GM23338 (cell line): ENCODE measurements around the gene AP5S1. TPM values are rescaled to one million over a fixed set of nuclear protein-coding genes. Genes with fewer than 3 reads are reported as not detected.

ENCODE experiments used
- ATAC-seq: fragments of 200-7000 bp; cut with Tn5 transposase; 3 replicates; pipeline ENCODE4 v1.9.1; 2020
- DNase-seq: peaks from one replicate; pipeline ENCODE4 v3.0.0-alpha.2; 2015; ENCODE audit warnings: low spot score
- H2AFZ ChIP-seq: fragments of 200-600 bp; sonication (generic); 2 replicates; pipeline ENCODE4 v1.8.0; 2016; ENCODE audit warnings: antibody characterized with exemption, mild to moderate bottlenecking, moderate library complexity
- H3F3A ChIP-seq: fragments of 200-600 bp; sonication (generic); replicated peaks from 2 replicates; pipeline ENCODE4 v1.8.0; 2017; ENCODE audit warnings: antibody characterized with exemption, mixed run types, low read depth
- H3K27ac ChIP-seq: fragments of 200-600 bp; sonication (generic); 2 replicates; pipeline ENCODE4 v1.6.1; 2016; ENCODE audit warnings: low read depth
- H3K27me3 ChIP-seq: fragments of 200-600 bp; sonication (generic); 2 replicates; pipeline ENCODE4 v1.8.0; 2016; ENCODE audit warnings: mild to moderate bottlenecking, mixed run types, moderate library complexity; ENCODE audit not compliant: insufficient read depth
- H3K36me3 ChIP-seq: fragments of 200-600 bp; sonication (generic); 2 replicates; pipeline ENCODE4 v1.8.0; 2016; ENCODE audit warnings: mild to moderate bottlenecking; ENCODE audit not compliant: insufficient read depth
- H3K4me1 ChIP-seq: fragments of 200-600 bp; sonication (generic); 2 replicates; pipeline ENCODE4 v1.8.0; 2016; ENCODE audit warnings: mild to moderate bottlenecking, moderate library complexity; ENCODE audit not compliant: insufficient read depth
- H3K4me2 ChIP-seq: fragments of 200-600 bp; sonication (generic); 2 replicates; pipeline ENCODE4 v1.7.1; 2017; ENCODE audit warnings: mixed run types
- H3K4me3 ChIP-seq: fragments of 200-600 bp; sonication (generic); 2 replicates; pipeline ENCODE4 v1.6.1; 2016; ENCODE audit warnings: mixed run types
- H3K79me2 ChIP-seq: fragments of 200-600 bp; sonication (generic); replicated peaks from 2 replicates; pipeline ENCODE4 v1.8.0; 2017; ENCODE audit warnings: mild to moderate bottlenecking; ENCODE audit not compliant: insufficient read depth
- H3K9me2 ChIP-seq: fragments of 200-600 bp; sonication (generic); 2 replicates; pipeline ENCODE4 v1.8.0; 2017; ENCODE audit not compliant: insufficient read depth
- H4K20me1 ChIP-seq: fragments of 200-600 bp; sonication (generic); replicated peaks from 2 replicates; pipeline ENCODE4 v1.8.0; 2017; ENCODE audit warnings: mild to moderate bottlenecking; ENCODE audit not compliant: insufficient read depth
- H3K27ac Mint-ChIP-seq: 2 replicates; pipeline ENCODE4 v1.8.0; 2020; ENCODE audit warnings: inconsistent platforms, mild to moderate bottlenecking, moderate library complexity, mixed read lengths
- H3K27me3 Mint-ChIP-seq: 3 replicates; pipeline ENCODE4 v1.8.0; 2022; ENCODE audit warnings: low read depth, mild to moderate bottlenecking, moderate library complexity, mixed read lengths, inconsistent platforms; ENCODE audit not compliant: insufficient read depth, poor library complexity
- H3K36me3 Mint-ChIP-seq: 3 replicates; pipeline ENCODE4 v1.8.0; 2021; ENCODE audit warnings: low read depth, mild to moderate bottlenecking, inconsistent platforms, moderate library complexity, mixed read lengths
- H3K4me1 Mint-ChIP-seq: 3 replicates; pipeline ENCODE4 v1.8.0; 2020; ENCODE audit warnings: mild to moderate bottlenecking, inconsistent platforms, mixed read lengths
- H3K4me3 Mint-ChIP-seq: 3 replicates; pipeline ENCODE4 v1.8.0; 2021; ENCODE audit warnings: moderate library complexity, mild to moderate bottlenecking, inconsistent platforms, mixed read lengths
- H3K9me3 Mint-ChIP-seq: 3 replicates; pipeline ENCODE4 v1.8.0; 2020; ENCODE audit warnings: moderate library complexity, mild to moderate bottlenecking, inconsistent platforms, mixed read lengths
- CREB1 ChIP-seq: fragments of 250-450 bp; sonication (Bioruptor Pico); IDR thresholded peaks from 2 replicates; pipeline ENCODE4 v1.5.0; 2020; ENCODE audit warnings: low read depth, mild to moderate bottlenecking, moderate library complexity
- EZH2 ChIP-seq: fragments of 200-600 bp; sonication (generic); IDR thresholded peaks from one replicate; pipeline ENCODE4 v1.8.0; 2017; ENCODE audit warnings: antibody characterized with exemption, mild to moderate bottlenecking, low read depth; ENCODE audit not compliant: unreplicated experiment
- EZH2phosphoT487 ChIP-seq: fragments of 200-600 bp; sonication (generic); IDR thresholded peaks from one replicate; pipeline ENCODE4 v1.8.1; 2018; ENCODE audit warnings: antibody characterized with exemption; ENCODE audit not compliant: unreplicated experiment
- NANOG ChIP-seq: IDR thresholded peaks from 2 replicates; pipeline ENCODE4 v1.6.1; 2016; ENCODE audit warnings: antibody characterized with exemption, borderline replicate concordance
- REST ChIP-seq: IDR thresholded peaks from one replicate; pipeline ENCODE4 v1.6.1; 2018; ENCODE audit warnings: antibody characterized with exemption; ENCODE audit not compliant: unreplicated experiment
- STAT1 ChIP-seq: IDR thresholded peaks from one replicate; pipeline ENCODE4 v1.6.1; 2016; ENCODE audit warnings: antibody characterized with exemption; ENCODE audit not compliant: unreplicated experiment
- ZNF331 ChIP-seq: fragments of 250-450 bp; sonication (Bioruptor Pico); IDR thresholded peaks from 2 replicates; pipeline ENCODE4 v1.5.0; 2020; ENCODE audit warnings: low read depth, mild to moderate bottlenecking, moderate library complexity
- polyA plus RNA-seq: library from polyadenylated mRNA; unstranded; fragments of >200 nt; fragmentation: Nextera tagmentation; extraction: Ambion mirVana; gene quantifications from 2 replicates; pipeline ENCODE4 v1.2.1, GENCODE V29; 2016
- total RNA-seq: library from RNA; depleted of rRNA; stranded (reverse); fragments of >200 nt; shearing (Covaris generic); gene quantifications from 2 replicates; pipeline ENCODE4 v1.2.3, GENCODE V29; 2014
- TF ChIP-seq, protein P1 (sequence below): IDR thresholded peaks from 2 replicates; pipeline ENCODE4 v1.6.1; 2016; ENCODE audit warnings: antibody characterized with exemption
- TF ChIP-seq, protein P2 (sequence below), 2 experiments: fragments of 200-600 bp in 1 of 2; sonication (generic) in 1 of 2; conservative IDR thresholded peaks; 2 replicates each; pipeline versions ENCODE4 v1.5.1 to v1.6.1; 2016 to 2017; ENCODE audit warnings: antibody characterized with exemption in 2 of 2, low read depth in 2 of 2, mild to moderate bottlenecking in 2 of 2, moderate library complexity in 1 of 2

AP5S1 gene
- total and polyA plus RNA-seq, 2 experiments from 2014 or later: 1.8 to 2.8 TPM

DNA sequence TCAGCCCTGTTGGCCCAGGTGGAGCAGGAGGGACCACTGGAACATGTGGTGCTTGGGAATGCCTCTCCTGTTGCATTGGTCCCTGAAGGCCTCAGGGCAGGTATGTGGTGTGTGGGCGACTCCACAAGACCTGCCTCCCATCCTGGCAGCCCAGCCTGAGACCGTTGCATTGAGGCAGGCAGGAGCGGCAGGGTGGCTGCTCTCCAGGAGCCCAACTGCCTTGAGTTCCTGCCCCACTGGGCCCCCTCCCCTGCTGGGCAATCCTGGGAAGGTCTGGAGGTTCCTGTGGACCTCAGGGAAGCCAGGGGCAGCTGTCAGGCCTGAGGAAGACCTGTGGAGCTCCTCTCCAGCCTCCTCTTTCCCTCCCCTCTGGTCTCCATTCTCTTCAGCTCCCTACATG lies 46.1 kb downstream of the AP5S1 start:
- no peak for DNase-seq
- H3K9me3 Mint-ChIP-seq: peaks cover 9% of the 10 kb centered on the region; the same call in 2 of the 3 replicates

More for the DNA sequence above, 46.1 kb downstream of the AP5S1 start:
- Mint-ChIP-seq H3K36me3 (peaks cover 38% of the 10 kb centered on the region), H3K27me3 (peaks cover 10% of the 10 kb centered on the region), H3K4me1 (no peaks in the 10 kb centered on the region), H3K27ac (no peak overlapping the region), H3K4me3 (no peak overlapping the region)
- Histone ChIP-seq H3K79me2 (no peaks in the 10 kb centered on the region), H3K4me3 (no peak overlapping the region), H3K9me2 (no peaks in the 10 kb centered on the region), H3K27ac (no peak overlapping the region), H3K27me3 (no peaks in the 10 kb centered on the region), H3K36me3 (peaks cover 7% of the 10 kb centered on the region), H2AFZ (no peak overlapping the region), H3K4me1 (no peaks in the 10 kb centered on the region), H3F3A (no peaks in the 10 kb centered on the region), H3K4me2 (no peak overlapping the region), H4K20me1 (no peaks in the 10 kb centered on the region; the same call in 1 of the 2 replicates)
- ATAC-seq: no peak
- TF ChIP-seq EZH2 (no peak), EZH2phosphoT487 (no peak), NANOG (no peak), REST (no peak), STAT1 (no peak), ZNF331 (no peak), CREB1 (CRISPR knock-in tag) (no peak)
- TF ChIP-seq, protein P1, sequence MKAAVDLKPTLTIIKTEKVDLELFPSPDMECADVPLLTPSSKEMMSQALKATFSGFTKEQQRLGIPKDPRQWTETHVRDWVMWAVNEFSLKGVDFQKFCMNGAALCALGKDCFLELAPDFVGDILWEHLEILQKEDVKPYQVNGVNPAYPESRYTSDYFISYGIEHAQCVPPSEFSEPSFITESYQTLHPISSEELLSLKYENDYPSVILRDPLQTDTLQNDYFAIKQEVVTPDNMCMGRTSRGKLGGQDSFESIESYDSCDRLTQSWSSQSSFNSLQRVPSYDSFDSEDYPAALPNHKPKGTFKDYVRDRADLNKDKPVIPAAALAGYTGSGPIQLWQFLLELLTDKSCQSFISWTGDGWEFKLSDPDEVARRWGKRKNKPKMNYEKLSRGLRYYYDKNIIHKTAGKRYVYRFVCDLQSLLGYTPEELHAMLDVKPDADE: no peak
- TF ChIP-seq, protein P2, sequence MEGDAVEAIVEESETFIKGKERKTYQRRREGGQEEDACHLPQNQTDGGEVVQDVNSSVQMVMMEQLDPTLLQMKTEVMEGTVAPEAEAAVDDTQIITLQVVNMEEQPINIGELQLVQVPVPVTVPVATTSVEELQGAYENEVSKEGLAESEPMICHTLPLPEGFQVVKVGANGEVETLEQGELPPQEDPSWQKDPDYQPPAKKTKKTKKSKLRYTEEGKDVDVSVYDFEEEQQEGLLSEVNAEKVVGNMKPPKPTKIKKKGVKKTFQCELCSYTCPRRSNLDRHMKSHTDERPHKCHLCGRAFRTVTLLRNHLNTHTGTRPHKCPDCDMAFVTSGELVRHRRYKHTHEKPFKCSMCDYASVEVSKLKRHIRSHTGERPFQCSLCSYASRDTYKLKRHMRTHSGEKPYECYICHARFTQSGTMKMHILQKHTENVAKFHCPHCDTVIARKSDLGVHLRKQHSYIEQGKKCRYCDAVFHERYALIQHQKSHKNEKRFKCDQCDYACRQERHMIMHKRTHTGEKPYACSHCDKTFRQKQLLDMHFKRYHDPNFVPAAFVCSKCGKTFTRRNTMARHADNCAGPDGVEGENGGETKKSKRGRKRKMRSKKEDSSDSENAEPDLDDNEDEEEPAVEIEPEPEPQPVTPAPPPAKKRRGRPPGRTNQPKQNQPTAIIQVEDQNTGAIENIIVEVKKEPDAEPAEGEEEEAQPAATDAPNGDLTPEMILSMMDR (conservative IDR thresholded peaks at IDR 0.05; ENCODE audit: low read depth in 2 of 2): no peak
